H1 (cell line): ENCODE results near the gene ACTN4. TPM values are rescaled to one million over a fixed set of nuclear protein-coding genes. Genes with fewer than 3 reads are reported as not detected.

ENCODE experiments used
- CTCF ChIA-PET: fragments of 300-600 bp; sonication (Branson Sonifier 250); formaldehyde crosslinking; loops from one replicate; lab custom pipeline; 2021; ENCODE audit not compliant: partially characterized antibody; lab: Charles Lee
- POLR2A ChIA-PET: fragments of 300-600 bp; sonication (Branson Sonifier 250); formaldehyde crosslinking; loops from one replicate; lab custom pipeline; 2021; ENCODE audit warnings: inconsistent platforms; ENCODE audit not compliant: partially characterized antibody; lab: Charles Lee
- DNase-seq, 2 experiments: peaks; one replicate each; pipeline versions ENCODE4 v3.0.0 to v3.0.0-alpha.2; 2010 to 2022; ENCODE audit warnings: low spot score in 2 of 2, low read depth in 1 of 2, mixed read lengths in 1 of 2
- FAIRE-seq: peaks from 2 replicates; lab custom pipeline; 2011; peaks lifted over from hg19 to GRCh38; lab: Jason Lieb, UNC
- H2AFZ ChIP-seq: 2 replicates; pipeline ENCODE4 v1.8.1; 2012; ENCODE audit warnings: low read length, inconsistent platforms
- H2AK5ac ChIP-seq: 2 replicates; pipeline ENCODE4 v1.6.1; 2013; ENCODE audit warnings: low read depth, low read length
- H2BK120ac ChIP-seq: replicated peaks from 2 replicates; pipeline ENCODE3; 2013; ENCODE audit warnings: low read depth, low read length, inconsistent platforms
- H2BK12ac ChIP-seq: 2 replicates; pipeline ENCODE4 v1.6.1; 2013; ENCODE audit warnings: low read depth, low read length
- H2BK15ac ChIP-seq: 2 replicates; pipeline ENCODE4 v1.6.1; 2013; ENCODE audit warnings: low read length
- H2BK20ac ChIP-seq: 2 replicates; pipeline ENCODE4 v1.6.1; 2013; ENCODE audit warnings: low read length
- H2BK5ac ChIP-seq: 2 replicates; pipeline ENCODE4 v1.6.1; 2013; ENCODE audit warnings: low read depth, low read length
- H3K14ac ChIP-seq: 2 replicates; pipeline ENCODE4 v1.6.1; 2013; ENCODE audit warnings: inconsistent platforms; ENCODE audit not compliant: insufficient read length
- H3K18ac ChIP-seq: 2 replicates; pipeline ENCODE4 v1.6.1; 2013; ENCODE audit warnings: low read length; ENCODE audit errors: extremely low read depth
- H3K23ac ChIP-seq: 2 replicates; pipeline ENCODE4 v1.6.1; 2013; ENCODE audit warnings: inconsistent platforms; ENCODE audit not compliant: insufficient read length
- H3K23me2 ChIP-seq: 2 replicates; pipeline ENCODE4 v1.6.1; 2013; ENCODE audit warnings: low read depth, low read length
- H3K27ac ChIP-seq: 2 replicates; pipeline ENCODE4 v1.6.1; 2011; ENCODE audit warnings: low read depth, low read length, inconsistent platforms
- H3K27me3 ChIP-seq, 4 experiments: replicated peaks in 1 of 4; 1 replicate in 1 of 4; 2 replicates in 3 of 4; pipeline versions ENCODE4 v1.6.1 to v1.8.1; 2011 to 2013; ENCODE audit warnings: low read length in 3 of 4, mild to moderate bottlenecking in 3 of 4, inconsistent platforms in 2 of 4, mixed read lengths in 2 of 4, moderate library complexity in 1 of 4; ENCODE audit not compliant: control insufficient read depth in 3 of 4, insufficient read depth in 3 of 4; ENCODE audit errors: extremely low read depth in 1 of 4
- H3K36me3 ChIP-seq, 4 experiments: 2 replicates each; pipeline versions ENCODE4 v1.6.1 to v1.8.1; 2011 to 2013; ENCODE audit warnings: mild to moderate bottlenecking in 4 of 4, low read length in 3 of 4, moderate library complexity in 2 of 4, control low read depth in 1 of 4, inconsistent platforms in 1 of 4; ENCODE audit not compliant: insufficient read depth in 4 of 4, control insufficient read depth in 2 of 4
- H3K4ac ChIP-seq: replicated peaks from 2 replicates; pipeline ENCODE3; 2013; ENCODE audit warnings: low read length, low read depth, mixed read lengths, inconsistent platforms; ENCODE audit not compliant: insufficient read length
- H3K4me1 ChIP-seq, 4 experiments: replicated peaks in 1 of 4; 1 replicate in 1 of 4; 2 replicates in 3 of 4; pipeline versions ENCODE4 v1.6.1 to v1.8.1; 2011 to 2013; ENCODE audit warnings: low read length in 3 of 4, inconsistent platforms in 2 of 4, mixed read lengths in 1 of 4; ENCODE audit not compliant: insufficient read depth in 4 of 4, control insufficient read depth in 3 of 4
- H3K4me2 ChIP-seq, 2 experiments: 2 replicates each; pipeline versions ENCODE4 v1.6.1 to v1.8.1; 2011 to 2013; ENCODE audit warnings: low read depth in 2 of 2, low read length in 2 of 2, control low read depth in 1 of 2, inconsistent platforms in 1 of 2, mild to moderate bottlenecking in 1 of 2; ENCODE audit not compliant: insufficient read depth in 1 of 2
- H3K4me3 ChIP-seq, 4 experiments: fragments of 200-600, 300-600 bp in 1 of 4; sonication (generic), shearing (Covaris generic), sonication (Bioruptor Twin) in 1 of 4; 2 replicates each; pipeline versions ENCODE4 v1.5.1 to v1.8.1; 2011 to 2016; ENCODE audit warnings: low read length in 4 of 4, low read depth in 3 of 4, control low read depth in 2 of 4, inconsistent platforms in 2 of 4, mild to moderate bottlenecking in 2 of 4, mixed read lengths in 1 of 4, moderate library complexity in 1 of 4; ENCODE audit not compliant: insufficient read depth in 2 of 4; ENCODE audit errors: extremely low read depth in 1 of 4
- H3K56ac ChIP-seq: replicated peaks from 2 replicates; pipeline ENCODE3; 2013; ENCODE audit warnings: low read depth, mild to moderate bottlenecking, mixed read lengths, low read length, inconsistent platforms; ENCODE audit not compliant: insufficient read length
- H3K79me1 ChIP-seq: 2 replicates; pipeline ENCODE4 v1.6.1; 2013; ENCODE audit warnings: low read depth, low read length, control low read depth
- H3K79me2 ChIP-seq, 2 experiments: 2 replicates each; pipeline versions ENCODE4 v1.6.1 to v1.8.1; 2012 to 2013; ENCODE audit warnings: low read length in 2 of 2, mild to moderate bottlenecking in 2 of 2, inconsistent platforms in 1 of 2; ENCODE audit not compliant: insufficient read depth in 2 of 2, control insufficient read depth in 1 of 2
- H3K9ac ChIP-seq, 4 experiments: replicated peaks in 1 of 4; 1 replicate in 1 of 4; 2 replicates in 3 of 4; pipeline versions ENCODE4 v1.6.1 to v1.8.1; 2011 to 2013; ENCODE audit warnings: low read depth in 3 of 4, low read length in 3 of 4, control low read depth in 2 of 4, mild to moderate bottlenecking in 2 of 4, moderate library complexity in 2 of 4, inconsistent platforms in 1 of 4; ENCODE audit errors: extremely low read depth in 1 of 4
- H3K9me3 ChIP-seq, 2 experiments: 2 replicates each; pipeline versions ENCODE4 v1.6.1 to v1.8.1; 2012 to 2013; ENCODE audit warnings: mild to moderate bottlenecking in 2 of 2, moderate library complexity in 2 of 2, control low read depth in 1 of 2, inconsistent platforms in 1 of 2, low read depth in 1 of 2, low read length in 1 of 2, mixed read lengths in 1 of 2; ENCODE audit not compliant: insufficient read depth in 2 of 2
- H4K20me1 ChIP-seq, 2 experiments: replicated peaks in 1 of 2; 2 replicates each; pipeline versions ENCODE3 to v1.8.1; 2011 to 2013; ENCODE audit warnings: inconsistent platforms in 2 of 2, low read length in 2 of 2, mild to moderate bottlenecking in 1 of 2; ENCODE audit not compliant: insufficient read depth in 2 of 2, control insufficient read depth in 1 of 2
- H4K5ac ChIP-seq: 2 replicates; pipeline ENCODE4 v1.6.1; 2013; ENCODE audit warnings: low read length, low read depth, mixed read lengths, inconsistent platforms; ENCODE audit not compliant: insufficient read length
- H4K8ac ChIP-seq: 2 replicates; pipeline ENCODE4 v1.8.0; 2013; ENCODE audit warnings: mild to moderate bottlenecking, moderate library complexity, low read length, inconsistent platforms; ENCODE audit not compliant: insufficient read depth; ENCODE audit errors: extremely low read depth
- H4K91ac ChIP-seq: replicated peaks from 2 replicates; pipeline ENCODE3; 2013; ENCODE audit warnings: low read length, mixed read lengths, inconsistent platforms; ENCODE audit not compliant: insufficient read length
- BCL11A ChIP-seq, 2 experiments: IDR thresholded peaks; one replicate each; pipeline ENCODE4 v1.6.1; 2011; ENCODE audit warnings: low read depth in 2 of 2, low read length in 2 of 2, mild to moderate bottlenecking in 2 of 2
- CBX8 ChIP-seq: fragments of 300-800, 300-1000 bp; sonication (generic); IDR thresholded peaks from 2 replicates; pipeline ENCODE4 v1.7.1; 2016; ENCODE audit warnings: low read depth, low read length, borderline replicate concordance
- CHD1 ChIP-seq: IDR thresholded peaks from 2 replicates; pipeline ENCODE4 v1.6.1; 2012; ENCODE audit warnings: low read depth, low read length, improper control_type of control experiment
- E2F6 ChIP-seq: IDR thresholded peaks from 2 replicates; pipeline ENCODE4 v1.6.1; 2012; ENCODE audit warnings: inconsistent platforms
- EP300 ChIP-seq, 2 experiments: IDR thresholded peaks; 1 replicate in 1 of 2; 2 replicates in 1 of 2; pipeline ENCODE4 v1.6.1; 2011 to 2012; ENCODE audit warnings: low read depth in 2 of 2, low read length in 2 of 2, mild to moderate bottlenecking in 2 of 2, borderline replicate concordance in 1 of 2, inconsistent platforms in 1 of 2, moderate library complexity in 1 of 2
- HDAC2 ChIP-seq, 2 experiments: fragments of 300-600 bp in 1 of 2; sonication (generic) in 1 of 2; IDR thresholded peaks; 2 replicates each; pipeline ENCODE4 v1.6.1; 2011 to 2012; ENCODE audit warnings: low read depth in 2 of 2, low read length in 2 of 2, mild to moderate bottlenecking in 2 of 2, moderate library complexity in 2 of 2, borderline replicate concordance in 1 of 2, inconsistent platforms in 1 of 2
- JUN ChIP-seq: IDR thresholded peaks from 2 replicates; pipeline ENCODE4 v1.6.1; 2011; ENCODE audit warnings: low read depth, mild to moderate bottlenecking, improper control_type of control experiment, low read length
- KDM5A ChIP-seq: fragments of 200-600 bp; IDR thresholded peaks from 2 replicates; pipeline ENCODE4 v1.7.1; 2012; ENCODE audit warnings: mild to moderate bottlenecking, low read length, inconsistent platforms, mixed read lengths
- POLR2A ChIP-seq, 2 experiments: IDR thresholded peaks; 1 replicate in 1 of 2; 2 replicates in 1 of 2; pipeline ENCODE4 v1.6.1; 2011; ENCODE audit warnings: low read depth in 2 of 2, low read length in 2 of 2, mild to moderate bottlenecking in 2 of 2; ENCODE audit errors: control extremely low read depth in 1 of 2
- RAD21 ChIP-seq, 2 experiments: IDR thresholded peaks in 1 of 2; conservative IDR thresholded peaks in 1 of 2; 2 replicates each; pipeline ENCODE4 v1.6.1; 2011; ENCODE audit warnings: low read depth in 2 of 2, low read length in 2 of 2, improper control_type of control experiment in 1 of 2, inconsistent platforms in 1 of 2, mild to moderate bottlenecking in 1 of 2, moderate library complexity in 1 of 2
- SIN3A ChIP-seq, 2 experiments: IDR thresholded peaks in 1 of 2; conservative IDR thresholded peaks in 1 of 2; 2 replicates each; pipeline ENCODE4 v1.6.1; 2011 to 2012; ENCODE audit warnings: low read length in 2 of 2, improper control_type of control experiment in 1 of 2, low read depth in 1 of 2, mild to moderate bottlenecking in 1 of 2
- SIRT6 ChIP-seq: IDR thresholded peaks from one replicate; pipeline ENCODE4 v1.7.1; 2012; ENCODE audit warnings: low read length, inconsistent platforms
- TBP ChIP-seq: IDR thresholded peaks from 2 replicates; pipeline ENCODE4 v1.6.1; 2011; ENCODE audit warnings: low read depth, low read length, improper control_type of control experiment
- WGBS, 2 experiments: shearing (Covaris generic) in 1 of 2; methylation state at CpG; one replicate each; pipeline versions ENCODE4 v1.1.6 to v1.1.7; 2013 to 2015; ENCODE audit warnings: low lambda C conversion rate in 2 of 2, mixed read lengths in 2 of 2, inconsistent platforms in 1 of 2, low coverage in 1 of 2, missing lambda C conversion rate in 1 of 2; ENCODE audit not compliant: insufficient replicate concordance in 2 of 2, insufficient coverage in 1 of 2, insufficient read length in 1 of 2; ENCODE audit errors: extremely low coverage in 1 of 2, missing lambda C conversion rate in 1 of 2; 5-methylcytosine and 5-hydroxymethylcytosine counted together
- polyA plus RNA-seq, 7 experiments: library from polyadenylated mRNA; depleted of rRNA in 3 of 7; stranded (reverse) in 5 of 7; unstranded in 2 of 7; fragments of >200 nt in 5 of 7; fragments of 200-250 nt in 2 of 7; gene quantifications; 1 replicate in 5 of 7; 2 replicates in 1 of 7; 4 replicates in 1 of 7; pipeline versions ENCODE4 v1.2.1 to v1.2.3, GENCODE V29; 2011 to 2013; ENCODE audit warnings: missing spikeins in 2 of 7, mixed read lengths in 2 of 7
- total RNA-seq: library from RNA; stranded (reverse); fragmentation: NEBNext Ultra II Directional; extraction: Animal tissue kit (Norgen Biotek cat#: 25700); gene quantifications from 2 replicates; pipeline ENCODE4 v1.2.1, GENCODE V29; 2021

ACTN4 gene
- total and polyA plus RNA-seq, 2 of the 8 experiments (the other 6 are each of a cell fraction or from before 2014, with no cell fraction given), result 211 to 520 TPM

GRCh38 chr19:38696729-38697055 is 49.2 kb downstream of the ACTN4 start:
- Histone ChIP-seq H3K79me2 (peaks cover 4 to 78% of the 10 kb centered on the region in 2 experiments; a peak in 2 of 4 replicates), H3K23ac (no peak overlapping the region), H3K4ac (no peak overlapping the region), H4K5ac (no peak overlapping the region), H3K27ac (no peak overlapping the region), H2BK12ac (no peak overlapping the region), H4K20me1 (peaks cover 14 to 31% of the 10 kb centered on the region in 2 experiments), H3K18ac (no peak overlapping the region), H3K9ac (no peak overlapping the region), H3K79me1 (peaks cover 40% of the 10 kb centered on the region), H2BK20ac (no peak overlapping the region), H3K27me3 (no peaks in the 10 kb centered on the region; a peak in 1 of 7 replicates), H2AFZ (no peak overlapping the region), H2BK5ac (peak overlapping the region; percentile 5; the same call in 1 of the 2 replicates), H2AK5ac (no peak overlapping the region), H3K14ac (no peak overlapping the region), H4K8ac (no peak overlapping the region), H2BK15ac (no peak overlapping the region), H4K91ac (no peak overlapping the region), H3K9me3 (no peaks in the 10 kb centered on the region), H3K4me1 (peaks cover 3 to 36% (median 23%) of the 10 kb centered on the region in 4 experiments), H2BK120ac (no peak overlapping the region), H3K4me3 (no peak overlapping the region), H3K36me3 (peaks cover 4 to 17% (median 9%) of the 10 kb centered on the region in 4 experiments; a peak in 5 of 8 replicates), H3K4me2 (no peak overlapping the region), H3K56ac (no peak overlapping the region), H3K23me2 (no peaks in the 10 kb centered on the region)
- 89% methylated on average over 6 of the region's 6 CpGs; no CpG with 5 or more reads in 1 of the 2 experiments for WGBS, 2 experiments
- FAIRE-seq, result no peak
- POLR2A ChIA-PET, result interaction anchor here (1.3 to 23.4 kb wide), 2 partner anchors 8 to 34 kb away, joined by 3 to 495 read pairs; no protein-coding TSS in a partner anchor
- no peak for DNase-seq
- CTCF ChIA-PET, result interaction anchor here (0.7 to 3.5 kb wide), 2 partner anchors 10 to 219 kb away, joined by 3 to 8 read pairs; no protein-coding TSS in a partner anchor
- TF ChIP-seq JUN (no peak), EP300 (IDR thresholded peaks at IDR 0.05; ENCODE audit: borderline replicate concordance in 1 of 2, low read depth in 2 of 2, low read length in 2 of 2) (no peak), RAD21 (IDR thresholded peaks at IDR 0.05 in 1 of 2, conservative IDR thresholded peaks at IDR 0.05 in 1 of 2; ENCODE audit: low read depth in 2 of 2, low read length in 2 of 2) (no peak), CHD1 (no peak), HDAC2 (IDR thresholded peaks at IDR 0.05; ENCODE audit: borderline replicate concordance in 1 of 2, low read depth in 2 of 2, low read length in 2 of 2) (no peak), SIN3A (conservative IDR thresholded peaks at IDR 0.05 in 1 of 2, IDR thresholded peaks at IDR 0.05 in 1 of 2; ENCODE audit: low read depth in 1 of 2, low read length in 2 of 2) (no peak), POLR2A (IDR thresholded peaks at IDR 0.05; ENCODE audit: control extremely low read depth in 1 of 2, low read depth in 2 of 2, low read length in 2 of 2) (no peak), SIRT6 (no peak), CBX8 (no peak), BCL11A (IDR thresholded peaks at IDR 0.05; ENCODE audit: low read depth in 2 of 2, low read length in 2 of 2) (no peak), KDM5A (no peak), E2F6 (no peak), TBP (no peak)
